Activated B cell treated with CpG ODN at 0.5 μM for 24 hours (primary cell): ENCODE results near the gene ROMO1. TPM values are rescaled to one million over a fixed set of nuclear protein-coding genes. Genes with fewer than 3 reads are reported as not detected.
A peak's percentile ranks its signal among the peaks of the same experiment; 100 is the strongest.

Experiments used
- ATAC-seq: fragments of 200-7000 bp; cut with Tn5 transposase; one replicate; pipeline ENCODE4 v1.10.0; 2021; ENCODE audit warnings: low read depth, mild to moderate bottlenecking, moderate library complexity
- CTCF ChIA-PET: fragments of 350-600 bp; sonication (Branson Sonifier 250); formaldehyde crosslinking; loops from one replicate; lab custom pipeline; 2021; ENCODE audit warnings: antibody characterized with exemption; lab: Charles Lee
- POLR2A ChIA-PET: fragments of 350-600 bp; sonication (Branson Sonifier 250); formaldehyde crosslinking; loops from one replicate; lab custom pipeline; 2021; ENCODE audit warnings: antibody characterized with exemption; lab: Charles Lee
- DNase-seq: peaks from one replicate; pipeline ENCODE4 v3.0.0; 2022
- H3K27ac Mint-ChIP-seq: one replicate; pipeline ENCODE4 v1.8.0; 2020; ENCODE audit warnings: mixed read lengths
- H3K27me3 Mint-ChIP-seq: one replicate; pipeline ENCODE4 v1.8.0; 2021; ENCODE audit warnings: mixed read lengths
- H3K36me3 Mint-ChIP-seq: one replicate; pipeline ENCODE4 v1.8.0; 2021; ENCODE audit warnings: low read depth, mixed read lengths
- H3K4me1 Mint-ChIP-seq: one replicate; pipeline ENCODE4 v1.8.0; 2021; ENCODE audit warnings: mixed read lengths
- H3K4me3 Mint-ChIP-seq: one replicate; pipeline ENCODE4 v1.8.0; 2020; ENCODE audit warnings: mild to moderate bottlenecking, mixed read lengths
- H3K9me3 Mint-ChIP-seq: one replicate; pipeline ENCODE4 v1.8.0; 2020; ENCODE audit warnings: mixed read lengths
- intact Hi-C: fragments of 100-400 bp; cut with micrococcal nuclease; formaldehyde crosslinking; loops from one replicate; pipeline ENCODE4 v1.15.1; 2024
- total RNA-seq: library from RNA; stranded (reverse); gene quantifications from 2 replicates; pipeline ENCODE4 v1.2.3, GENCODE V29; 2022
- TF ChIP-seq, protein P1 (sequence below): fragments of 200-600 bp; IDR thresholded peaks from one replicate; pipeline ENCODE4 v1.8.0; 2022; ENCODE audit warnings: antibody characterized with exemption, mild to moderate bottlenecking

ROMO1 gene
- total RNA-seq, 1 donor from 2014 or later: 96.8 TPM

DNA sequence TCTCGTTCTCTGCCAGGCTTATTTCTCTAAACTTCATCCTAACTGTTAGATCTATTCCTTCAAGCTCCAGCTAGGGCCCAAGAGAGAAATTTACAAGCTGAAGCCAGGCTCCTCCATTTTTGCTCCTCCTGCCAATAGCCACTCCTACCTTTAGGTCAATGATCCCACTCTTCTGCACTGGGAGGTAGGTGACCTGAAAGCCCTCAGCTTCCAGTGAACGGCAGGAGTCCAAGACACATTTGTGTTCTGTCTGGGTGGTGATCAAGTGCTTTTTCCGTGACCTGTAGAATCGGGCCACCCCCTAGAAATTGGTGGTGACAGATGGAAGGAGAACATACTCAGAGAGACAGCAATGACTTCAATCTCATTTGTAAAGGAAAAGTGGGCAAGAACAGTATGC lies 8.9 kb upstream of the ROMO1 start:
- H3K4me1 Mint-ChIP-seq: no peaks in the 10 kb centered on the region
- no peaks in the 10 kb centered on the region for H3K27me3 Mint-ChIP-seq
- H3K4me3 Mint-ChIP-seq: no peak overlapping the region
- H3K27ac Mint-ChIP-seq: no peak overlapping the region
- TF ChIP-seq, protein P1, sequence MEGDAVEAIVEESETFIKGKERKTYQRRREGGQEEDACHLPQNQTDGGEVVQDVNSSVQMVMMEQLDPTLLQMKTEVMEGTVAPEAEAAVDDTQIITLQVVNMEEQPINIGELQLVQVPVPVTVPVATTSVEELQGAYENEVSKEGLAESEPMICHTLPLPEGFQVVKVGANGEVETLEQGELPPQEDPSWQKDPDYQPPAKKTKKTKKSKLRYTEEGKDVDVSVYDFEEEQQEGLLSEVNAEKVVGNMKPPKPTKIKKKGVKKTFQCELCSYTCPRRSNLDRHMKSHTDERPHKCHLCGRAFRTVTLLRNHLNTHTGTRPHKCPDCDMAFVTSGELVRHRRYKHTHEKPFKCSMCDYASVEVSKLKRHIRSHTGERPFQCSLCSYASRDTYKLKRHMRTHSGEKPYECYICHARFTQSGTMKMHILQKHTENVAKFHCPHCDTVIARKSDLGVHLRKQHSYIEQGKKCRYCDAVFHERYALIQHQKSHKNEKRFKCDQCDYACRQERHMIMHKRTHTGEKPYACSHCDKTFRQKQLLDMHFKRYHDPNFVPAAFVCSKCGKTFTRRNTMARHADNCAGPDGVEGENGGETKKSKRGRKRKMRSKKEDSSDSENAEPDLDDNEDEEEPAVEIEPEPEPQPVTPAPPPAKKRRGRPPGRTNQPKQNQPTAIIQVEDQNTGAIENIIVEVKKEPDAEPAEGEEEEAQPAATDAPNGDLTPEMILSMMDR: no peak
- H3K36me3 Mint-ChIP-seq: peaks cover 58% of the 10 kb centered on the region
- ATAC-seq (no peak), DNase-seq (no peak)
- ChIA-PET POLR2A (interaction anchor here (1.3 kb wide), 1 partner anchor 52 kb away, joined by 4 read pairs; the partner anchor contains the start of gene RBM39), CTCF (no interaction called here)
- intact Hi-C loops: loop anchor here (10.0 kb wide), 1 partner anchor 195 kb away; no protein-coding TSS in a partner anchor
- no peaks in the 10 kb centered on the region for H3K9me3 Mint-ChIP-seq

DNA sequence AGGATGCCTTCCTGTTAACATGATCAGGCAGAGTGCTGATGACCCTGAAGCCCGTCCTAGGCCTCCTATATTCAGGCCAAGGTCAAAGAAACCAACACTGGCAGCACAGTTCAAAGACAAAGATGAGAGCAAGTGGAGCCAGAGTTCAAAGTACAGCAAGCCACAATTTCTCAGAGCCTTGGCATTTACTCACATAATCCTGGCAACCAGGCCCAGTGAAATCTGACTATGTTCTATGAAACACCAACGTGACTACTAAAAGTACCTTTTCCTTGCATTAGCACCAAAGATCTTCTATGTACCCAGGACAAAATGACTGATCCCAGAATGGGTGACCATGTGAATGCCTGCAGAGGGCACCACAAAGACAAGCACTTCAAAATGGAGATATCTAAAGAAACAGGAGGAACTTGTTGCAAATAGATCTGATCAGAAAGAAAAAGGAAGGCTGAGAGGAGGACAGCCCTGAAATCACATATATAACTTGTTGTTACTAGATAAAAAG lies 3.9 kb upstream of the ROMO1 start:
- peaks cover 23% of the 10 kb centered on the region for H3K4me1 Mint-ChIP-seq
- no peak overlapping the region for H3K27ac Mint-ChIP-seq
- H3K9me3 Mint-ChIP-seq: no peaks in the 10 kb centered on the region
- no peaks in the 10 kb centered on the region for H3K27me3 Mint-ChIP-seq
- ATAC-seq (no peak), DNase-seq (no peak)
- CTCF ChIA-PET: interaction anchor here (0.7 kb wide), 1 partner anchor 228 kb away, joined by 4 read pairs; no protein-coding TSS in a partner anchor
- POLR2A ChIA-PET: interaction anchor here (0.7 kb wide), 1 partner anchor 76 kb away, joined by 3 read pairs; no protein-coding TSS in a partner anchor
- TF ChIP-seq, protein P1: no peak
- no peak overlapping the region for H3K4me3 Mint-ChIP-seq
- intact Hi-C loops: loop anchor here (10.0 kb wide), 1 partner anchor 190 kb away; no protein-coding TSS in a partner anchor
- H3K36me3 Mint-ChIP-seq: peaks cover 59% of the 10 kb centered on the region

DNA sequence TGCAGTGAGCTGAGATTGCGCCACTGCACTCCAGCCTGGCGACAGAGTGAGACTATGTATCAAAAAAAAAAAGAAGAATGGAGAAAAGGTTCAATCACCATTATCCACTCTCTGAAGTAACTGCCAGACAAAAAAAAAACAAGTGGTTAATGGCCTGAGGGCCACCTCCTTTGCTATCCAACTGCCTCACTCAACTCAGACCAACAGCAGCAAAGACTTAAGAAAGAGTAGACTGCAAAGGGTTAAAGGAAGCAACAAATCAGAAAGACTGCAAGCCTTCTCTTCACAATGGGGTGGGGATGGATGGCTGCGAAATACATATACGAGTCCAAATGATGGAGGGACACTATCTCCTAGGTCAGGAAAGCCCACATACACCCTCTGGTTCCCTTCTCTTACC lies 3.2 kb upstream of the ROMO1 start:
- Mint-ChIP-seq H3K4me1 (peaks cover 27% of the 10 kb centered on the region), H3K27me3 (no peaks in the 10 kb centered on the region), H3K36me3 (peaks cover 58% of the 10 kb centered on the region), H3K27ac (no peak overlapping the region), H3K4me3 (no peak overlapping the region), H3K9me3 (no peaks in the 10 kb centered on the region)
- ATAC-seq (no peak), DNase-seq (no peak)
- ChIA-PET POLR2A (interaction anchor here (0.6 to 0.7 kb wide), 2 partner anchors 77 to 207 kb away, joined by 3 to 4 read pairs; no protein-coding TSS in a partner anchor), CTCF (interaction anchor here (0.7 kb wide), 1 partner anchor 228 kb away, joined by 4 read pairs; no protein-coding TSS in a partner anchor)
- TF ChIP-seq, protein P1: no peak
- intact Hi-C loops: loop anchor here (10.0 kb wide), 1 partner anchor 189 kb away; no protein-coding TSS in a partner anchor

DNA sequence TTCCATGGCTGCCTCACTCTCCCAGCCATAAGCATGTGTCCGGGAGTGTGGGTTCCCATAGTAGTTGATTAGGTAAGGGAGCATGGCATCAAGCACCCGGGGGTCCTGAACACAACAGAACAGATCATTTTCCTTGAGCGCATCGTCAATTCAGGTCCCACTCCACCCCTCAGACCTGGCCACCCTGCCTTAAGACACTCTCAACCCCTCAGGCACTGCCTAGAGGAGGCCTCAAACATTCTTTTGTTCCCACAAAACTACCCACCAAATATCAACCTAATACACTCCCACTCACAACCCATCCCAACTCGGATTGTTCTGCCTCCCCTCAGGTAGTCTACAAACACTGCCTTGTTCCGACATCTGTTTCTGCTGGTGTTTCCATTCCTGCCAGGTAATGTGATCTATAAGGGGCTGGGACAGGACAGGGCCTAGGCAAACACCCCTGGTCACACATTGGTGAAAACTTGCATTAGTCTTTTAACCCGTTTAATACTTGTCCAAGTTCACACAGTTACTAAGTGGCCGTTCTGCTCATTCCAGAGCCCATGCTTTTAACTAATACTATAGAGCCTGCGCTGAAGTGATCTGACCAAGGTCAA lies 1.4 kb upstream of the ROMO1 start:
- ATAC-seq: no peak
- Mint-ChIP-seq H3K9me3 (no peaks in the 10 kb centered on the region), H3K36me3 (peaks cover 65% of the 10 kb centered on the region), H3K4me1 (peaks cover 27% of the 10 kb centered on the region), H3K27me3 (no peaks in the 10 kb centered on the region), H3K27ac (peak overlapping the region; percentile 38), H3K4me3 (peak overlapping the region; percentile 97)
- POLR2A ChIA-PET: no interaction called here
- TF ChIP-seq, protein P1: no peak
- CTCF ChIA-PET: no interaction called here
- intact Hi-C loops: loop anchor here (2.0 to 10.0 kb wide), 2 partner anchors 17 to 187 kb away; no protein-coding TSS in a partner anchor
- no peak for DNase-seq
